Esophagus mucosa (tissue), 1 donor: ENCODE measurements around the gene FAM210A. TPM values are rescaled to one million over a fixed set of nuclear protein-coding genes. Genes with fewer than 3 reads are reported as not detected.
A peak's percentile ranks its signal among the peaks of the same experiment; 100 is the strongest.
"Not testable (repeated sequence)": the region's sequence is repeated elsewhere in the genome, so short reads cannot be mapped to it uniquely, and the experiment has no call there.

ENCODE experiments used
- ATAC-seq: fragments of 200-7000 bp; cut with Tn5 transposase; one replicate; pipeline ENCODE4 v1.9.1; 2020
- total RNA-seq: library from RNA; stranded (reverse); gene quantifications from one replicate; pipeline ENCODE4 v1.2.4, GENCODE V29; 2023
- donor health status: DM: yes; HTN: yes; CAD: no.

The FAM210A gene
- total RNA-seq, 1 donor from 2014 or later: 14.6 TPM

- no peak for ATAC-seq
Observed at GRCh38 chr18:13700153-13700552, 26.2 kb downstream of the FAM210A start.

- ATAC-seq: no peak
Observed at GRCh38 chr18:13696961-13697360, 29.4 kb downstream of the FAM210A start.

- not testable (repeated sequence) for ATAC-seq
Observed at GRCh38 chr18:13695337-13695736, 31.0 kb downstream of the FAM210A start.

GRCh38 chr18:13690060-13690459, 36.3 kb downstream of the FAM210A start:
- ATAC-seq: not testable (repeated sequence)

DNA sequence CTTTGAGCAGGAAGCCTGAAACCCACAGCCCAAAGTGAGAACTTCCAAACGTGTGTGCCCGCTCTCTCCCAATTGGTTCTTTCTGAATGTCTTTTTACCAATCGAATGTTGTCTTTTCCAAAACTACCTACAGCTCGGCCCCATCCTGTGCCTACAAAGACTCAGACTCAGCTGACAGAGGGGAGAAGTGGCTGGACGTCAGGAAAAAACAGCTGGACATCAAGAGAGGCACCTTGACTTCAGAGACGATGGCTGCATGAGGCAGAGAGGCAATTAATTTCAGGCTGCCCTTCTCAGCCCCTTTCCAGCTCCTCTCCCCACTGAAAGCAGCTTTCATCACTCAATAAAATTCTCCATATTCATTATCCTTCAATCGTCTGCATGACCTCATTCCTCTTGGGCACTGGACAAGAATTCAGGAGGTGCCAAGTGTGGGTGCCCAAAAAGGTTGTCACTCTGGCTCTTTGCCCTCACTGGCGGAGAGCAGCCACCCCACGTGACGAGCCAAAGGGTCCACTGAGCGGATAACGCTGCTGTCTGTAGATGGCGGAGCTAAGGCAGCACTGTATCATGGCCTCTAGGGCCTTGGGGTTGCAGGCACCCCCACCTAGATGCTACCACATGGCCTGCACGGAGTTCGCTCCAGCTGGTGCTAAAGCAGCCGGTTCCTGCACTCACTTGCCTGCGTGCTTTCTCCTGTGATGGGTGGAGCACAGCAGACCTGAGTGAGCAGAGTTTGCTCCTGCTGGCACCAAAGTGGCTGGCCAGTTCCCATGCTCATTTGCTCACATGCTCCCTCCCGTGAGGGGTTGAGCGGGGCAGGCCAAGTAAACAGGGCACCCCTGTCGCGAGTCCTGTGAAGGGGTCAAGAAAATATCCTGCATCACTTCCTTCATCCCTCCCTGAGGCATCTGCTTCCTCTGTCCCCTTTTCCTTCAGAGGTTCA, 37.9 kb downstream of the FAM210A start:
- ATAC-seq: no peak

GRCh38 chr18:13684546-13684945, 41.8 kb downstream of the FAM210A start:
- no peak for ATAC-seq

DNA sequence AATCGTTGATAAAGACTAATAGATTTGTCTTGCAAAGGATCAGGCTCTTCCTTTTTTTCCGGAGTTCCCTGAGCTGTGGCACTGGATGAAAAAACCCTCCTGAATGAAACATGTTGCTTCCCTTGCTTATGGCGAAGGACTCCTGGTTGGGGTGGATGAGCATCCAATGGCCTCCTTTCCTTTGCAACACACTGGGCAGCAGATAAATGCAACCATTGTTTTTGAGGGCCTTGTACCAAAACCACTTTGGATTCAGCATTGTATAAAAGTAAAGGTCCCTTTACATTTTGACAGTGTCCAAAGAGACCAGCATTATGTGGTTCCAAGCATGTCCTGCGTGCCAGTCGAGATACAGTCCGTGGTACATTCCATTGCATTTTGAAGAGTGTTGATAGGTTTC, 44.7 kb downstream of the FAM210A start:
- ATAC-seq: no peak

DNA sequence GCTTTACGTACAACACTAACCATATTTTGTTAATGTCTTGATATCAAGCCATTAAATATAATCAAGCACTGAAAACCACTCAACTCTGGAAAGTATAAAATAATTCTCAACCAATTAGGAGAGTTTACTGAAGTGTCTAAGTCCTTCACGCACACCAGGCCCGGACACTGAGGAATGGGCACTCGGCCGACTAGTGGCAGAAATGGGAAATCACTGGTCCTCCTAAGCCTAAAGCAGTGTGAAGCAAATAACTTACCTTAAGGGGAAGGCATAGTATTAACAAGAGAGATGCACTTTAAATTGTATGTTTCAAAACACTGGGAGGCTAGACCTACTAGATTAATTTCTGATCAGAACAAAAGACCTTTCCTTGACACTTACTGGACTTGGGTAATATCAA, 45.7 kb downstream of the FAM210A start:
- no peak for ATAC-seq

- not testable (repeated sequence) for ATAC-seq
Observed at GRCh38 chr18:13677350-13677749, 49.0 kb downstream of the FAM210A start.

DNA sequence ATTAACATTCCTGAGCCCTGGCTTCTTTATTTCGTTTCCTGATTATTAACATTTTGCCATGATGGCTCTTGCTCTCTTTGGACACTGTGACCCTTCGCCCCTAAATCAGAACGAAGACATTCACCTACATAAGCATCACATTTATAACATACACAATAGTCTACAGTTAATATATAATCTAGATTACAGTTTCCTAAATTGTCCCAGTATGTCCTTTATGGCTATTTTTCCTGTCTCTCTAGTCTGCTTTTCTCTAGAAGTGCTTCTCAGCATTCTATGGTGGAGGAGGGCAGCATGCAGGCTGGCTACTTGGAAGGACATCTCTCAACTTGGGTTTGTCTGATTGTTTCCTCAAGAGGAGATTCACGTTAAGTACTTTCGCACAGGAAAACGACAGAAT, 49.9 kb downstream of the FAM210A start:
- ATAC-seq: no peak

GRCh38 chr18:13672657-13673056, 53.7 kb downstream of the FAM210A start:
- ATAC-seq: no peak

GRCh38 chr18:13661779-13662256, 64.5 kb downstream of the FAM210A start:
- ATAC-seq: no peak

GRCh38 chr18:13661051-13661778, 65.1 kb downstream of the FAM210A start:
- ATAC-seq: no peak

DNA sequence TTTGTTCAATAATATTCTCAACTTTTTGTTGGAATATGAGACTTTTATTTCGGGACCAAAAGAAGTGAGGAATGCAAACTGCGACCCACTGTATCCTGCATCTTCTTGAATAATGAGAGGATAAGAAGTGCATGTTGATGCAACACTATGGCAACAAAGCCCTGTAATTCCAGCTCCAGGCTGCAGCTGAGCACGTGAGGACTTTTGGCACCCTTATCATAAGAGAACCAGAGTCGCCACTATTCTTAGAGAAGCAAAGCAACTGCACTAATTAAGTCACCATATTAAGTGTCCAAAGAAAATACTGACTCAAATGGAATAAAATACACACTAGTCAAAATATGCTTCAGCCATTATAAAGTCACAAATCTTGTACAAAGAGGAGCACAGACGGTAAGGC, 65.8 kb downstream of the FAM210A start:
- ATAC-seq: no peak

DNA sequence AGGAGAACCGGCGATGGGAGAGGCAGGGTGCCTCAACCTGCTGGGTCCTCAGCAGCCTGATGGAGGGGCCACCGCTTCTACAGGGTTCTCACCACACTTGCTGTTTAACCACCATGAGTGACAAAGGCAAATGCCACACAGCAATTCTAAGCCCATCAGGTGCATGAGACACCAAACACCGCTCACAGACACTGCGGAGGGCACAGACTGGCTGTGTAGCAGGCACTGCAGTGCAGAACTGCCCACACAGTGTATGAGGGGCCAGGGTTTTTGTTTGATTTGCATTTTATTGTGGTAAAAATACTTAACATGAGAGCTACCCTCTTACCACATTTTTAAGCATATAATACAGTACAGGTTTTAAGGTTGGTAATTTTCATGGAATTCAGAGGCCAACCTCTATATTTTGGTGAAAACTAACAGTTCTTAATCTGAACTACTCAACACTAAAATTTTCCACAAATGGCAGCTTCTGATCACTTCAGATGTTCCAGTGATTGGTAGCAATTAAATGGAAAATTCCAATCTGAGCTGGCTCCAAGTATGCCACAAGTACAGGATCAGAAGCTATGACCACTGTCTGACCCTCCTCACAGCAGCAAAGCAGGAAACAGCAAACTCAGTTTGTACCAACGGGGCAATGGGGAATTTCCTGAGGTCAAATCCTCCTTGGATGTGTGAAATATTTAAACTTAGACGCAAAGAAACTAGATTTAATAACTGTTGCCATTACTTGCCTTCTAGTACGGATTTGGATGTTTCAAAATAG, 67.7 kb downstream of the FAM210A start:
- peak; percentile 15 for ATAC-seq

DNA sequence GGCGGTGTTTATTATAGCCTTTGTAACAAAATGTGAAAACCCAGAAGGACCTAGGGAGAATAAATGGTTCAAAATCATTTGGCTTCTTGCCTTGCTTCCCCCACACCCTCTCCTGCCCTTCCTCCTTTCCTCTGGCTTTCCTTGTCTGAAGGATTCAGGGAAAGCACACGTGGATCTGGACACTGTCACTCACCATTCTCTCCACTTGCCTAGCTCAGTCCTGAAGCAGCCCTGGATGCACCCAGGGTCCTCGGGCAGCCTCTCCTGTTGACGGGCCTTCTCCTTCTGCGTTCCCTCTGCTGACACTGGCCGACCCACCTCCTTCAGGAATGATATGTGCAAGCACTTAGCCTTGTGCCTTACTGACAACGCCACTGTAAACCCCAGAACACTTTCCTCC, 68.4 kb downstream of the FAM210A start:
- peak; percentile 33 for ATAC-seq

GRCh38 chr18:13653746-13654433, 72.5 kb downstream of the FAM210A start:
- no peak for ATAC-seq

- ATAC-seq: no peak
Observed at GRCh38 chr18:13649397-13650390, 76.7 kb downstream of the FAM210A start.

- ATAC-seq: no peak
Observed at GRCh38 chr18:13647761-13648160, 78.6 kb downstream of the FAM210A start.

DNA sequence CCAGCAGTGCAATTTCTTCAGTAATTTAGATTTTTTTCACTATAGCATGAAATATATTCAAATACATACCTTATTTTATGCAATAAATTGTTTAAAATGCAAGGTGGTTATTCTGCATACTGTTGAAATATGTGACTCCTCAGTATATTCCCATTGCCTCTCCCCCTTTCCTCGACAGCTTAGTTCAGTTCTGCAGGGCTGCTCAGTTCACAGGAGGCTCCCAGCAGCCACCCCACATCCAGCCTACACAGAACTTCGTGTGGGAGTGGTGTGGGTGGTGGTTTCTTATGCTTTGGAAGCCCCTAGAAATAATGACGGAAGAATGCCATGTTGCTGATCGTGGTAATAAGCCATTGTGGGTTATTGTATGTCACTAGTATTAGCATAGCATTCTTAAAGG, 79.7 kb downstream of the FAM210A start:
- ATAC-seq: no peak

GRCh38 chr18:13645093-13645492, 81.3 kb downstream of the FAM210A start:
- no peak for ATAC-seq
